HG03469 (cell line): Measurements from ENCODE around the gene IL23A.
"Not testable (repeated sequence)": the region's sequence is repeated elsewhere in the genome, so short reads cannot be mapped to it uniquely, and the experiment has no call there.

Experiments
- ATAC-seq: cut with Tn5 transposase; IDR thresholded peaks from one replicate; pipeline ENCODE4 v1.9.1; 2021; ENCODE audit warnings: mild to moderate bottlenecking, moderate library complexity, moderate number of reproducible peaks; ENCODE audit not compliant: unreplicated experiment

IL23A gene

GRCh38 chr12:56324206-56324605 is 14.5 kb upstream of the IL23A start:
- no peak for ATAC-seq

GRCh38 chr12:56326126-56326525 is 12.6 kb upstream of the IL23A start:
- no peak for ATAC-seq

- no peak for ATAC-seq
Measured at GRCh38 chr12:56326533-56326932, 12.2 kb upstream of the IL23A start.

- ATAC-seq = no peak
Measured at GRCh38 chr12:56330936-56331490, 7.7 kb upstream of the IL23A start.

GRCh38 chr12:56332512-56333196 is 6.0 kb upstream of the IL23A start:
- ATAC-seq = no peak

- ATAC-seq = no peak
Measured at GRCh38 chr12:56333197-56333678, 5.4 kb upstream of the IL23A start.

- peak; percentile 75 for ATAC-seq
Measured at GRCh38 chr12:56333679-56334489, 4.8 kb upstream of the IL23A start, which contains the start of gene PAN2. Gene PAN2 (minus strand): TSS chr12:56334000. CDS start chr12:56333094, 906 bp downstream.

GRCh38 chr12:56334490-56334793 is 4.2 kb upstream of the IL23A start:
- no peak for ATAC-seq

- not testable (repeated sequence) for ATAC-seq
Measured at GRCh38 chr12:56335527-56335926, 3.2 kb upstream of the IL23A start.

GRCh38 chr12:56336361-56337167 is 2.1 kb upstream of the IL23A start:
- ATAC-seq = no peak

- no peak for ATAC-seq
Measured at GRCh38 chr12:56337753-56338251, 882 bp upstream of the IL23A start.

- no peak for ATAC-seq
Measured at GRCh38 chr12:56339158-56339422, 406 bp downstream of the IL23A start.

GRCh38 chr12:56341616-56342015 is 2.9 kb downstream of the IL23A start:
- ATAC-seq = no peak

- ATAC-seq = not testable (repeated sequence)
Measured at GRCh38 chr12:56342290-56342689, 3.6 kb downstream of the IL23A start.

- ATAC-seq = no peak
Measured at GRCh38 chr12:56346675-56347074, 8.0 kb downstream of the IL23A start.

GRCh38 chr12:56347255-56347654 is 8.6 kb downstream of the IL23A start:
- ATAC-seq = not testable (repeated sequence)

GRCh38 chr12:56348776-56349175 is 10.1 kb downstream of the IL23A start:
- ATAC-seq = no peak

- ATAC-seq = no peak
Measured at GRCh38 chr12:56350662-56351061, 12.0 kb downstream of the IL23A start.

- ATAC-seq = no peak
Measured at GRCh38 chr12:56351325-56351724, 12.6 kb downstream of the IL23A start.

GRCh38 chr12:56358836-56359532 is 20.3 kb downstream of the IL23A start:
- ATAC-seq = no peak
